Measurements from ENCODE around the gene CHEK1.
A peak's percentile ranks its signal among the peaks of the same experiment; 100 is the strongest.
"Not testable (repeated sequence)": the region's sequence is repeated elsewhere in the genome, so short reads cannot be mapped to it uniquely, and the experiment has no call there.

The CHEK1 gene

GRCh38 chr11:125624756-125625213 lies at the start of gene CHEK1:
TSS of gene CHEK1 (plus strand) at chr11:125625163. CDS start at chr11:125626769, 1,606 bp downstream.
- DNase-seq (ENCODE audit: low spot score): no peak

- DNase-seq (ENCODE audit: low spot score): not testable (repeated sequence)
These were observed 47.8 kb upstream of the CHEK1 start for GRCh38 chr11:125577181-125577580.

GRCh38 chr11:125578783-125579182 lies 46.2 kb upstream of the CHEK1 start:
- DNase-seq (ENCODE audit: low spot score): no peak

- no peak for DNase-seq (ENCODE audit: low spot score)
These were observed 45.2 kb upstream of the CHEK1 start for GRCh38 chr11:125579811-125580210.

- DNase-seq (ENCODE audit: low spot score): no peak
These were observed 41.5 kb upstream of the CHEK1 start for GRCh38 chr11:125583496-125583895.

GRCh38 chr11:125585487-125585886 lies 39.5 kb upstream of the CHEK1 start:
- no peak for DNase-seq (ENCODE audit: low spot score)

- DNase-seq (ENCODE audit: low spot score): no peak
These were observed 38.3 kb upstream of the CHEK1 start for GRCh38 chr11:125586623-125587022.

- DNase-seq (ENCODE audit: low spot score): no peak
These were observed 37.5 kb upstream of the CHEK1 start for GRCh38 chr11:125587480-125587879.

GRCh38 chr11:125588505-125588904 lies 36.5 kb upstream of the CHEK1 start:
- no peak for DNase-seq (ENCODE audit: low spot score)

- DNase-seq (ENCODE audit: low spot score): no peak
These were observed 33.2 kb upstream of the CHEK1 start for GRCh38 chr11:125591649-125592304.

- peak; percentile 100 for DNase-seq (ENCODE audit: low spot score)
These were observed 32.5 kb upstream of the CHEK1 start, which contains the start of gene STT3A for GRCh38 chr11:125592305-125593113. TSS of gene STT3A (plus strand) at chr11:125592852. CDS start at chr11:125595916, 3,064 bp downstream.

GRCh38 chr11:125593114-125593820 lies 31.7 kb upstream of the CHEK1 start:
- no peak for DNase-seq (ENCODE audit: low spot score)

- no peak for DNase-seq (ENCODE audit: low spot score)
These were observed 30.0 kb upstream of the CHEK1 start for GRCh38 chr11:125594958-125595357.

- no peak for DNase-seq (ENCODE audit: low spot score)
These were observed 24.3 kb upstream of the CHEK1 start for GRCh38 chr11:125600663-125601062.

- no peak for DNase-seq (ENCODE audit: low spot score)
These were observed 21.8 kb upstream of the CHEK1 start for GRCh38 chr11:125603207-125603606.

- DNase-seq (ENCODE audit: low spot score): no peak
These were observed 19.5 kb upstream of the CHEK1 start for GRCh38 chr11:125605417-125605816.

- DNase-seq (ENCODE audit: low spot score): no peak
These were observed 15.4 kb upstream of the CHEK1 start for GRCh38 chr11:125609545-125609944.

GRCh38 chr11:125618383-125618782 lies 6.6 kb upstream of the CHEK1 start:
- no peak for DNase-seq (ENCODE audit: low spot score)

GRCh38 chr11:125621995-125622394 lies 3.0 kb upstream of the CHEK1 start:
- no peak for DNase-seq (ENCODE audit: low spot score)

GRCh38 chr11:125623064-125623463 lies 1.9 kb upstream of the CHEK1 start:
- no peak for DNase-seq (ENCODE audit: low spot score)

GRCh38 chr11:125625225-125625629 lies 264 bp downstream of the CHEK1 start:
- no peak for DNase-seq (ENCODE audit: low spot score)

GRCh38 chr11:125625630-125626287 lies 796 bp downstream of the CHEK1 start:
- peak; percentile 91 for DNase-seq (ENCODE audit: low spot score)

All from cerebellar cortex (tissue), 1 donor.